WTC11 (cell line): Measurements from ENCODE around the gene ANKIB1.

Experiments used
- CTCF ChIP-seq: fragments of 200-600 bp; IDR thresholded peaks from 2 replicates; pipeline ENCODE4 v1.8.0; 2022; ENCODE audit warnings: antibody characterized with exemption
- ETV6 ChIP-seq: sonication (generic); formaldehyde crosslinking; IDR thresholded peaks from 2 replicates; pipeline ENCODE4 v1.8.1; 2022; ENCODE audit warnings: mild to moderate bottlenecking, missing genetic modification reagents

- TF ChIP-seq CTCF: no peak
- no peak for TF ChIP-seq ETV6 (CRISPR knock-in tag)
These were observed 23.1 kb downstream of the ANKIB1 start for GRCh38 chr7:92268921-92269320.
